GM12878 (cell line): Measurements from ENCODE around the gene MMRN2.

Experiments
- EZH2 ChIP-seq: IDR thresholded peaks from 2 replicates; pipeline ENCODE4 v1.6.1; 2012; ENCODE audit warnings: low read depth, mild to moderate bottlenecking, control low read depth, inconsistent platforms, low read length, borderline replicate concordance; ENCODE audit not compliant: control insufficient read depth
- MAX ChIP-seq: IDR thresholded peaks from 2 replicates; pipeline ENCODE4 v1.6.1; 2012; ENCODE audit warnings: low read depth, low read length, improper control_type of control experiment

GRCh38 chr10:86943316-86944030 is 13.9 kb downstream of the MMRN2 start:
- TF ChIP-seq EZH2 (no peak), MAX (no peak)
